Activated CD8-positive, alpha-beta memory T cell treated with anti-CD3 and anti-CD28 coated beads for 36 hours (primary cell): Measurements from ENCODE around the gene TJP3. TPM values are rescaled to one million over a fixed set of nuclear protein-coding genes. Genes with fewer than 3 reads are reported as not detected.
"Not testable (repeated sequence)": the region's sequence is repeated elsewhere in the genome, so short reads cannot be mapped to it uniquely, and the experiment has no call there.

Experiments
- CTCF ChIA-PET: fragments of 350-600 bp; sonication (Branson Sonifier 250); formaldehyde crosslinking; loops from one replicate; lab custom pipeline; 2021; ENCODE audit warnings: antibody characterized with exemption; lab: Charles Lee
- POLR2A ChIA-PET: fragments of 350-600 bp; sonication (Branson Sonifier 250); formaldehyde crosslinking; loops from one replicate; lab custom pipeline; 2021; ENCODE audit warnings: antibody characterized with exemption; lab: Charles Lee
- total RNA-seq, 2 experiments: library from RNA; stranded (reverse); gene quantifications; one replicate each; pipeline ENCODE4 v1.2.3, GENCODE V29; 2021

Gene TJP3
- total RNA-seq, result under 1 TPM; 0.63 to 0.94 TPM

- ChIA-PET CTCF (interaction anchor here (0.5 to 1.3 kb wide), 5 partner anchors 18 to 1155 kb away, joined by 3 to 4 read pairs (median 3); partner anchors contain the start of gene GIPC3), POLR2A (no interaction called here)
Observed at GRCh38 chr19:3708207-3708931, at the start of gene TJP3. Gene TJP3, plus strand, starts transcription at chr19:3708384. Its CDS starts 20,049 bp downstream, at chr19:3728433.

DNA sequence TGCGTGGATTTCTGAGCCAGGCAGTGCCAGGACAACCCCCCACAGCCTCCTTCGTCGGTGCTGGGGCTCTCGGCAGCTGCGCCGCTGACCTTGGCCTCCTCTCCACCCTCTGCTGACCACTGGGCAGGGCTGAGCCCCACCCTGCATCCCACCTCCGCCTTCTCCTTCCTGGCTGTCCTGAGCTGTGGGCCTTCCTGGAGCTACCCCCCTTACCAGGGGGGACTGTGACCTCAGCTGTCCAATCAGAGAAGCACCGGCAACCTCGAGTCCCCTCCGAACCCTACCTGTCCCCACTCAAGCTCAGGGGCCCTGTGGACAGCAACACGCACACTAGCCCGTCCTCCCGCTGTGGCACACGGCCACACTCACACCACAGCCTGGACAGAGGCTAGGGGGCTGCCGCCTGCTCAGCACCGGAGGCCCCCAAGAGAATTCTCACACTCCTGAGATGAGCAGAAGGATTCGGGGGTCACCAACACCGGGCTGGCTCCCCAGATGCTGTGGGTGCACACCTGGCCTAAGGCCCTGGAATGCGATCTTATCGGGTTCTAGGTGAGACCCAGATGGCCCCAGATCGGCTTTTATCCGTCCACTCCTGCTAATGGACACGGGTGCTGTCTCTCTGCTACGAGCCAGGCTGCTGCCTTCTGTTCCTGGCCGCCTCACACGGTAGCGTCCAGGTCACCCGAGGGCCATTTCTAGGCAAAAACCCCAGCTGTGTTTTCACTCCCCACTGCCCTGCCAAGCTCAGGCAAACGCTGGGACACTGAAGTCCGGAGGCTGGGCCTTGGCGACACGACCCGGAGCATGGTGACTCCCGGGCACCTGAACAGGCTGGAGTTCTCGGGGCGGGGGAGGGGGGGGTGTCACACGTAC, 49.1 kb upstream of the TJP3 start:
- ChIA-PET CTCF (no interaction called here), POLR2A (no interaction called here)

DNA sequence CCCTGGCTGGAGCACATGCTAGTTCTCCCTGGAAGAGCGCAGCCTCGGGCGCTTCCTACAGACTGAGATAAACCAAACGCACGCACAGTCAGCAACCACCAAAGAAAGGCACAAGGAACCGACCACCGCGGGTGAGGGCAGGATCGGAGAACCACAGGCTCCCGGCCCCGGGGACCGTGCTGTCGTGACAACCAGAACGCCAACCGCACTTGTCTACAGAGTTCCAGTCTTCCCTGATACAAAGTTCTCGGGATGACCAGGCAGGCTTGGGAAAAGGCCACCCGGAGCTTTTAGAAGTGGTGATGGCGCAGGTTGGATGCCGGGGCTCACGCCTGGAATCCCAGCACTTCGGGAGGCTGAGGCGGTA, 48.5 kb upstream of the TJP3 start:
- CTCF ChIA-PET, result no interaction called here

GRCh38 chr19:3660493-3661219, 47.5 kb upstream of the TJP3 start:
- ChIA-PET POLR2A (interaction anchor here (1.1 kb wide), 1 partner anchor 90 kb away, joined by 9 read pairs; no protein-coding TSS in a partner anchor), CTCF (interaction anchor here (1.2 to 1.5 kb wide), 2 partner anchors 48 to 74 kb away, joined by 3 to 4 read pairs; partner anchors contain the start of gene TJP3)

More for the DNA sequence above, 48.5 kb upstream of the TJP3 start:
- POLR2A ChIA-PET, result no interaction called here

DNA sequence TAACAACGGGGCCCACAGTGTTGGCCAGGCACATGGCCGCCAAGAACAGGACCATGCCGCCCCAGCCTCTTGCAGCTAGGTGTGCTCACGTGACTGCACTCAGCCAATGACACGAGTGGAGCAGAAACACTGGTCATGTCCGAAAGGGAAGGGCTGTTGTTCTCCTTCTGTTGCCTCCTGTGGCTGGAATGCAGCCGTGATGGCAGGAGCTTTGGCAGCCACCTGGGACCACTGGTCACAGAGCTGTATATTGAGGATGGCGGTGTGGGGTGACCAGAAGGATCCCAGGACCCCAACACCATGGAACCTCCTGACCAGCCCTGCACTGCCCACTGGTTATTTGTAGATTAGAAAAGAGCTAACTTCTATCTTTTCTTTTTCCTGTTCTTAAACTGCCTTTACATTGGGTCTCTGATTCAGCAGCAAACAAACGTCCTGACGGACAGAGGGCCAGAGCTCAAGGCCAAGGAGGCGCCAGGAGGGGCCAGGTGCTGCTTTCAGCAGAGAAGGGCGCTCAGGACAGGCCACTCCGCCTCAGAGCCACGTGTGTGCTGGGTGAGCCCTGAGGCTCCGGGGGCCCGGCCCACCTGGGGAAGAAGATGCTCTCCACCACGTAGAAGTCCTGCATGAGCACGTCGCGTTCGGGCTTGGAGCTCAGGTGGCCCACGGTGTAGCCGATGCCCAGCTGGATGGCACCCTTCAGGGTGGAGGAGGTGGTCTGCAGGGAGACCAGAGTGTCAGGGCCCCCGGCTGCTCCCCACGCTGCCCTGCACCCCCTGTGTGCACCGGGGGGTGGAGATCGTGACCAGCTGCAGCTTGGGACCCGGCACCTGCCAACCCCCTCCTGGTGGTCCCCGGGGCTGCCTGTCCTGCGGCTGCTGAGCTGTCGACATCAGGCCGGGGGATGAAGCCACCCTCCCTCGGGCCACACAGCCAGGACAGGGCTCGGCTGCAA, 46.6 kb upstream of the TJP3 start:
- POLR2A ChIA-PET, result interaction anchor here (0.7 to 1.1 kb wide), 2 partner anchors 33 to 89 kb away, joined by 3 to 9 read pairs; no protein-coding TSS in a partner anchor
- CTCF ChIA-PET, result interaction anchor here (1.2 to 1.5 kb wide), 4 partner anchors 10 to 75 kb away, joined by 3 to 5 read pairs (median 4); partner anchors contain the start of genes PIP5K1C and TJP3

GRCh38 chr19:3663838-3664237, 44.3 kb upstream of the TJP3 start:
- ChIA-PET POLR2A (no interaction called here), CTCF (no interaction called here)

GRCh38 chr19:3664879-3665642, 43.1 kb upstream of the TJP3 start:
- ChIA-PET POLR2A (no interaction called here), CTCF (interaction anchor here (1.3 to 4.6 kb wide), 6 partner anchors 24 to 248 kb away, joined by 3 to 36 read pairs (median 8); partner anchors contain the start of gene PIP5K1C)

GRCh38 chr19:3665681-3666544, 42.3 kb upstream of the TJP3 start:
- POLR2A ChIA-PET, result no interaction called here

DNA sequence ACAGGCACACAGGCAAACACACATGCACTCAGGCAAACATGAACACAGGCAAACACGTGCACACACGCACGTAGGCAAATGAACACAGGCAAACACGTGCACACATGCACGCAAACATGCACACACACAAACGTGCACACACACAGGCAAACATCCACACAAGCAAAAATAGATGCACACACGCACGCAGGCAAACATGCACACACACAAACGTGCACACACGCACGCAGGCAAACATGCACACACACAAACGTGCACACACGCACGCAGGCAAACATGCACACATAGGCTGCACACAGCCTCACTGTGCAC, 41.7 kb upstream of the TJP3 start:
- CTCF ChIA-PET, result interaction anchor here (0.7 to 4.6 kb wide), 10 partner anchors 11 to 246 kb away, joined by 3 to 36 read pairs (median 6); partner anchors contain the start of gene PIP5K1C
- POLR2A ChIA-PET, result not testable (repeated sequence)

More at GRCh38 chr19:3665681-3666544, 42.3 kb upstream of the TJP3 start:
- CTCF ChIA-PET, result interaction anchor here (0.8 to 4.6 kb wide), 9 partner anchors 11 to 247 kb away, joined by 3 to 36 read pairs (median 7); partner anchors contain the start of gene PIP5K1C

- POLR2A ChIA-PET, result no interaction called here
Observed at GRCh38 chr19:3667037-3667638, 41.0 kb upstream of the TJP3 start.

DNA sequence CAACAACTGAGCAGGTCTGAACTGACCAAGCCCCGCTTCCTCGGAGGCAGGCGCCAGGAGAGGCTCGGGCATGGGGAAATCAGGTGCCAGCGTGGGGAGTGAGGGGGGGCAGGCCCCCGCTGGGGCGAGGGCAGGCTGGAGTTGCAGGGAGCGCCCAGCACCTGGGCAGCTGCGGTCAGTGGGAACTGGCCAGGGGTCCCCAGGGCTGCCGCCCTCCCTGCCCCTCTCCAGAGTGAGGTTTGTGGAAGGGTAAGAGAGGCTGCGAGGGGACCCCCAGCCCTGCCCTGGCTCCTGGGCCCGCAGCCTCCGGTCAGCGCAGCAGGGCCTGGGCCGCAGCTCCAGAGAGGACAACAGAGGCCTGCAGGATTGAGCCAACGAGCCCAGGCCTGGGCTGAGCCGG, 40.4 kb upstream of the TJP3 start:
- ChIA-PET CTCF (interaction anchor here (1.1 to 4.6 kb wide), 5 partner anchors 13 to 41 kb away, joined by 3 to 36 read pairs (median 6); partner anchors contain the start of gene TJP3), POLR2A (no interaction called here)

More at GRCh38 chr19:3667037-3667638, 41.0 kb upstream of the TJP3 start:
- CTCF ChIA-PET, result interaction anchor here (0.7 to 4.6 kb wide), 8 partner anchors 12 to 122 kb away, joined by 3 to 36 read pairs (median 8); partner anchors contain the start of genes PIP5K1C and TJP3

GRCh38 chr19:3668331-3669081, 39.7 kb upstream of the TJP3 start:
- CTCF ChIA-PET, result interaction anchor here (1.4 to 4.6 kb wide), 4 partner anchors 13 to 38 kb away, joined by 3 to 36 read pairs (median 8); no protein-coding TSS in a partner anchor
- POLR2A ChIA-PET, result no interaction called here

DNA sequence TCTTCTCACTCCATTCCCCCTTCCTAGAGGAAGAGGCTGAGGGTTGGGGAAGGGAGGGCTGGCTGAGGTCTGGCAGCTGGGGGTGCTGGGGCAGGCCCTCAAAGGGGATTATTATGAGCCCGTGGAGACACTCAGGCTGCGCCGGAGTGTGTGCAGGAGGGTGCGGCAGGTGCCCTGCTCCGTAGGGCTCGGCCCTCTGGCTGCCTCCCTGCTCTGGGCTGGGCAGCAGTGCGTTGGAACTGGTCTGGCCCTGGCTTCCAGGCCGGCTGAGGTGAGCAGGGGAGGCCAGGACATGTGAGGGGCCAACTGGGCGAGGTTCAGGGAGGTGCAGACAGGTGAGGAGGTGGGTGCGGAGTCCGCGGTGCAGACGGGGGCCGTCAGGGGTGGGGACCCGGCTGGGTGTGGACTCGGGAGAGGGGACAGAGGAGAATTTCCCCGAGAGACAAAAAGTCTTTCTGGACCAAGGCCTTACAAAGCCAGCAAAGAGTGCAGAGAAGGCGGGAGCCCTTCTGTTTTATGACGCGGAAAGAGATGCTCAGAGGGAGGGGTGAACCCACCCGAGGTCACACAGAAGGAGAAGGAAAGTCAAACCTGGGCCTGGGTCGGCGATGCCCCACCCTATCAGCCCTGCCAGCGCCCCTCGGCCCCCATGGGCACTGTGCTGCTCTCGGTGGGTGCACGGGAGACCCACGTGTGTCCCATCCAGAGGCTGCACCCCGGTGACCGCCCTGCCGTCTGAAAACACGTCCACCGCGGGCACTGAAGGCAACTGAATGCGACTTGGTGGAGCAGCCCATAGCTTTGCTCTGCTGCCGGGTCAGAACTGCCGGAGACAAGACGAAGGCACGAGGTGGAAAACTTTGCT, 38.9 kb upstream of the TJP3 start:
- ChIA-PET POLR2A (no interaction called here), CTCF (interaction anchor here (1.4 to 4.6 kb wide), 3 partner anchors 20 to 31 kb away, joined by 3 to 36 read pairs (median 14); partner anchors contain the start of gene PIP5K1C)
